ENCODE results near the gene PHF19.
A peak's percentile ranks its signal among the peaks of the same experiment; 100 is the strongest.

Gene PHF19

DNA sequence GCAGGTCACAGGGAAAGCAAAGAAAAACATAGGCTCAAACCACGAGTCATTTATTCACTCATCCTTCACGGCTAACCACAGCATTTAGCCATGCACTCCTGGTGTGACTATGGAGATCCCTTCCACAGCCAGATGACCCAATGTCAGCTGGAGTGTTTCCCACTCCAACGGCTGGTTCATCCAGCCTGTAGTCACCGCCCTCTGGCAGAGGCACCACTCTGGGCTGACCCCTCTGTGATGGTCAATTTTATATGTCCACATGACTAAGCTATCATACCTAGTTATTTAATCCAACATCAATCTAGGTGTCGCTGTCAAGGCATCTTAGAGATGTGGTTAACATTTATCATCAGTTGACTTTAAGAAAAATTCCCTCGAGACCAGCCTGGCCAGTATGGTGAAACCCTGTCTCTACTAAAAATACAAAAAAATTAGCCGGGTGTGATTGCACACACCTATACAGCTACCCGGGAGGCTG, 9.5 kb upstream of the PHF19 start:
- no CpG with 5 or more reads among the region's 8 CpGs for WGBS, 2 donors (ENCODE audit: extremely low coverage in 2 of 2, insufficient read length in 2 of 2, insufficient replicate concordance in 1 of 2)
- no peak overlapping the region for H3K27ac ChIP-seq (replicated peaks; ENCODE audit: low read length)
- H3K4me2 ChIP-seq (ENCODE audit: insufficient read depth, low read length, poor library complexity, severe bottlenecking): no peak overlapping the region
- no peak for DNase-seq (ENCODE audit: low spot score)
- H3K14ac ChIP-seq (ENCODE audit: low read length): no peak overlapping the region
- H3K4me3 ChIP-seq (ENCODE audit: low read length in 2 of 2): no peak overlapping the region
- no peaks in the 10 kb centered on the region for H3K79me1 ChIP-seq (ENCODE audit: low read depth, low read length)
- no peaks in the 10 kb centered on the region for H3K9me3 ChIP-seq (replicated peaks in 1 of 2; ENCODE audit: control insufficient read depth in 2 of 2, insufficient read depth in 1 of 2, low read depth in 1 of 2, low read length in 2 of 2)
- H2AK5ac ChIP-seq (ENCODE audit: low read depth, low read length): no peak overlapping the region
- peaks cover 0 to 11% (median 0%) of the 10 kb centered on the region in 3 experiments for H3K27me3 ChIP-seq (ENCODE audit: control insufficient read depth in 3 of 3, insufficient read depth in 3 of 3, low read depth in 1 of 3, low read length in 3 of 3)
- H4K91ac ChIP-seq (ENCODE audit: low read depth, low read length, poor library complexity): no peak overlapping the region
- peak overlapping the region; percentile 56 for H3K23ac ChIP-seq (ENCODE audit: low read depth, low read length, poor library complexity)
- no peak overlapping the region for H2BK120ac ChIP-seq (ENCODE audit: low read depth, low read length)
- H2BK5ac ChIP-seq (ENCODE audit: low read length): no peak overlapping the region
- H3K4ac ChIP-seq (ENCODE audit: low read length): no peak overlapping the region
- H3K36me3 ChIP-seq (replicated peaks in 1 of 2; ENCODE audit: control insufficient read depth in 2 of 2, insufficient read depth in 2 of 2, low read length in 2 of 2): no peaks in the 10 kb centered on the region
- H2BK12ac ChIP-seq (ENCODE audit: low read length): no peak overlapping the region
- H3K4me1 ChIP-seq (ENCODE audit: control insufficient read depth in 2 of 2, insufficient read depth in 1 of 2, low read depth in 1 of 2, low read length in 2 of 2): no peaks in the 10 kb centered on the region
- no peak overlapping the region for H3K9ac ChIP-seq (ENCODE audit: low read depth, low read length, poor library complexity)
- H3K18ac ChIP-seq (ENCODE audit: low read length): no peak overlapping the region
- no peak overlapping the region for H2BK15ac ChIP-seq (ENCODE audit: low read length)
- H4K8ac ChIP-seq (ENCODE audit: low read depth, low read length): no peak overlapping the region
- H2AFZ ChIP-seq (ENCODE audit: low read length): no peak overlapping the region

DNA sequence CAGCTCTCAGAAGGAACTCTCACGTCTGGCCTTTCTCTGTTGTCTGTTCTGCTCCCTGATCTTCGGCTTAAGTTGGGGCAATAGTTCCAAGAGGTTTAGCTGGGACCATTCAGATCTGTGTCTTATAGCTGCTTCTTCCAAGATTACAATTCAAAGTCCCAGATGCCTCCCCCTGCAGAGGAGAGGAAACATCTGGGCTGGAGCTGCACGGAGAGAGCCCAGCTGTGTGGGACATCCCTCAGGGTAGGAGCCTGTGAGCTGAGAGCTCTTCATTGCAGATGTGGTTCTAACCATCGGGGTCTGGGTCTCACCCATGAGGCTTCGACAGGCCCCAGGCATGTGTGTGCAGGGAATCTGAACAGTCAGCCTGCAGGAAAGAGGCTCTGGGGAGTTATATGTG, 9.0 kb upstream of the PHF19 start:
- Histone ChIP-seq H2BK5ac (ENCODE audit: low read length) (no peak overlapping the region), H3K4me2 (ENCODE audit: insufficient read depth, low read length, poor library complexity, severe bottlenecking) (no peak overlapping the region), H4K91ac (ENCODE audit: low read depth, low read length, poor library complexity) (no peak overlapping the region), H3K36me3 (replicated peaks in 1 of 2; ENCODE audit: control insufficient read depth in 2 of 2, insufficient read depth in 2 of 2, low read length in 2 of 2) (no peaks in the 10 kb centered on the region), H3K4me3 (ENCODE audit: low read length in 2 of 2) (no peak overlapping the region), H2AK5ac (ENCODE audit: low read depth, low read length) (no peak overlapping the region), H4K8ac (ENCODE audit: low read depth, low read length) (no peak overlapping the region), H3K4ac (ENCODE audit: low read length) (no peak overlapping the region), H2AFZ (ENCODE audit: low read length) (no peak overlapping the region), H3K14ac (ENCODE audit: low read length) (peak overlapping the region; percentile 72), H3K9ac (ENCODE audit: low read depth, low read length, poor library complexity) (no peak overlapping the region), H3K79me1 (ENCODE audit: low read depth, low read length) (no peaks in the 10 kb centered on the region), H2BK120ac (ENCODE audit: low read depth, low read length) (no peak overlapping the region), H3K27ac (replicated peaks; ENCODE audit: low read length) (no peak overlapping the region), H2BK15ac (ENCODE audit: low read length) (no peak overlapping the region), H3K9me3 (replicated peaks in 1 of 2; ENCODE audit: control insufficient read depth in 2 of 2, insufficient read depth in 1 of 2, low read depth in 1 of 2, low read length in 2 of 2) (no peaks in the 10 kb centered on the region), H3K27me3 (ENCODE audit: control insufficient read depth in 3 of 3, insufficient read depth in 3 of 3, low read depth in 1 of 3, low read length in 3 of 3) (peaks cover 0 to 11% (median 0%) of the 10 kb centered on the region in 3 experiments), H2BK12ac (ENCODE audit: low read length) (no peak overlapping the region), H3K23ac (ENCODE audit: low read depth, low read length, poor library complexity) (peak overlapping the region; percentile 56), H3K18ac (ENCODE audit: low read length) (peak overlapping the region; percentile 32), H3K4me1 (ENCODE audit: control insufficient read depth in 2 of 2, insufficient read depth in 1 of 2, low read depth in 1 of 2, low read length in 2 of 2) (no peaks in the 10 kb centered on the region)
- DNase-seq (ENCODE audit: low spot score): no peak
- WGBS, 2 donors (ENCODE audit: extremely low coverage in 2 of 2, insufficient read length in 2 of 2, insufficient replicate concordance in 1 of 2): no CpG with 5 or more reads among the region's 5 CpGs

GRCh38 chr9:120885457-120885856, 8.5 kb upstream of the PHF19 start:
- Histone ChIP-seq H3K9me3 (replicated peaks in 1 of 2; ENCODE audit: control insufficient read depth in 2 of 2, insufficient read depth in 1 of 2, low read depth in 1 of 2, low read length in 2 of 2) (no peaks in the 10 kb centered on the region), H4K8ac (ENCODE audit: low read depth, low read length) (no peak overlapping the region), H2BK120ac (ENCODE audit: low read depth, low read length) (no peak overlapping the region), H3K36me3 (replicated peaks in 1 of 2; ENCODE audit: control insufficient read depth in 2 of 2, insufficient read depth in 2 of 2, low read length in 2 of 2) (no peaks in the 10 kb centered on the region), H3K23ac (ENCODE audit: low read depth, low read length, poor library complexity) (no peak overlapping the region), H2AK5ac (ENCODE audit: low read depth, low read length) (no peak overlapping the region), H2BK12ac (ENCODE audit: low read length) (no peak overlapping the region), H4K91ac (ENCODE audit: low read depth, low read length, poor library complexity) (no peak overlapping the region), H3K9ac (ENCODE audit: low read depth, low read length, poor library complexity) (no peak overlapping the region), H2BK15ac (ENCODE audit: low read length) (no peak overlapping the region), H2BK5ac (ENCODE audit: low read length) (no peak overlapping the region), H3K14ac (ENCODE audit: low read length) (no peak overlapping the region), H3K27me3 (ENCODE audit: control insufficient read depth in 3 of 3, insufficient read depth in 3 of 3, low read depth in 1 of 3, low read length in 3 of 3) (peaks cover 0 to 11% (median 0%) of the 10 kb centered on the region in 3 experiments), H3K4ac (ENCODE audit: low read length) (no peak overlapping the region), H2AFZ (ENCODE audit: low read length) (no peak overlapping the region), H3K18ac (ENCODE audit: low read length) (no peak overlapping the region), H3K27ac (replicated peaks; ENCODE audit: low read length) (no peak overlapping the region), H3K4me3 (ENCODE audit: low read length in 2 of 2) (no peak overlapping the region), H3K4me2 (ENCODE audit: insufficient read depth, low read length, poor library complexity, severe bottlenecking) (no peak overlapping the region), H3K4me1 (ENCODE audit: control insufficient read depth in 2 of 2, insufficient read depth in 1 of 2, low read depth in 1 of 2, low read length in 2 of 2) (no peaks in the 10 kb centered on the region), H3K79me1 (ENCODE audit: low read depth, low read length) (no peaks in the 10 kb centered on the region)
- no CpG with 5 or more reads among the region's 3 CpGs for WGBS, 2 donors (ENCODE audit: extremely low coverage in 2 of 2, insufficient read length in 2 of 2, insufficient replicate concordance in 1 of 2)
- DNase-seq (ENCODE audit: low spot score): no peak

DNA sequence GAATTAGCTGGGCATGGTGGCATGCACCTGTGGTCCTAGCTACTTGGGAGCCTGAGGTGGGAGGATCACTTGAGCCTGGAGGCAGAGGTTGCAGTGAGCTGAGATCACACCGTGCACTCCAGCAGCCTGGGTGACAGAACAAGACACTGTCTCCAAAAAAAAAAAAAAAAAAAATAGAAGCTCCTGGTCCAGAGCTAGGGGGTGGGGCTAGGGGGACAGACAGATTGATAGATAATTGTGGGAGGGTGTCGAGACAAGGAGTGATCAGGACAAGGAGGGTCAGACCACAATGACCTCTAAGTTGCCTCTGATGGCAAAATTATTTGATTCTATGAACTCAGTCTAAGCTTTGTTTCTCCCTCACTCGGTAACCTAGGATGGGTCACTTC, 6.6 kb upstream of the PHF19 start:
- Histone ChIP-seq H3K27ac (replicated peaks; ENCODE audit: low read length) (no peak overlapping the region), H2BK120ac (ENCODE audit: low read depth, low read length) (no peak overlapping the region), H2BK5ac (ENCODE audit: low read length) (no peak overlapping the region), H3K9ac (ENCODE audit: low read depth, low read length, poor library complexity) (no peak overlapping the region), H2AK5ac (ENCODE audit: low read depth, low read length) (no peak overlapping the region), H3K27me3 (ENCODE audit: control insufficient read depth in 3 of 3, insufficient read depth in 3 of 3, low read depth in 1 of 3, low read length in 3 of 3) (peaks cover 0 to 10% (median 0%) of the 10 kb centered on the region in 3 experiments), H3K4ac (ENCODE audit: low read length) (no peak overlapping the region), H3K9me3 (replicated peaks in 1 of 2; ENCODE audit: control insufficient read depth in 2 of 2, insufficient read depth in 1 of 2, low read depth in 1 of 2, low read length in 2 of 2) (no peaks in the 10 kb centered on the region), H3K18ac (ENCODE audit: low read length) (no peak overlapping the region), H3K4me1 (ENCODE audit: control insufficient read depth in 2 of 2, insufficient read depth in 1 of 2, low read depth in 1 of 2, low read length in 2 of 2) (no peaks in the 10 kb centered on the region), H2BK12ac (ENCODE audit: low read length) (no peak overlapping the region), H3K4me3 (ENCODE audit: low read length in 2 of 2) (no peak overlapping the region), H3K79me1 (ENCODE audit: low read depth, low read length) (no peaks in the 10 kb centered on the region), H4K8ac (ENCODE audit: low read depth, low read length) (no peak overlapping the region), H3K23ac (ENCODE audit: low read depth, low read length, poor library complexity) (no peak overlapping the region), H2AFZ (ENCODE audit: low read length) (no peak overlapping the region), H3K36me3 (replicated peaks in 1 of 2; ENCODE audit: control insufficient read depth in 2 of 2, insufficient read depth in 2 of 2, low read length in 2 of 2) (no peaks in the 10 kb centered on the region), H3K14ac (ENCODE audit: low read length) (no peak overlapping the region), H4K91ac (ENCODE audit: low read depth, low read length, poor library complexity) (no peak overlapping the region), H3K4me2 (ENCODE audit: insufficient read depth, low read length, poor library complexity, severe bottlenecking) (no peak overlapping the region), H2BK15ac (ENCODE audit: low read length) (no peak overlapping the region)
- no peak for DNase-seq (ENCODE audit: low spot score)
- no CpG with 5 or more reads among the region's 3 CpGs for WGBS, 2 donors (ENCODE audit: extremely low coverage in 2 of 2, insufficient read length in 2 of 2, insufficient replicate concordance in 1 of 2)

Measured in neuronal stem cell (in vitro differentiated cells).